ENCODE measurements around the gene CHST13.
A peak's percentile ranks its signal among the peaks of the same experiment; 100 is the strongest.

Gene CHST13

DNA sequence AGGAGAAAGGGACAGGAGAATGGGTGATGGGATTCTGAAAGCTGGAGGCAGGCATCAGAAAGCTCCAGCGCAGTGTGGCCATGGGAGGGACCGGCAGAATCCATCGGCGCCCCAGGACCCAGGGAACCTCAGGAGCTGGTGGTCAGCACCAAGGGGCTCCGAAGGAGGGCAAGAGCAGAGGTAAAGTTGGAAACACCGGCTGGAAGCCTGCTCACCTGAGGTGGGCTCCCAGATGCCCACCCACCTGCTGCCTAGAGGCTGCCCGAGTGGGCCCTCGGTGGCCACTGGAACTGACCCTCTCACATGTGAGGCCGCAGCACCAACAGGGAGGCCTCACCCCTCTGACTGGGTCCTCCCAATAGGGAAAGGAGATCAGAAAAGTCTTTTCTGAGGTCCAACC is 38.0 kb upstream of the CHST13 start:
- H3K9ac ChIP-seq = no peak overlapping the region
- H4K20me1 ChIP-seq = no peaks in the 10 kb centered on the region
- no peak overlapping the region for H3K4me3 ChIP-seq
- no peaks in the 10 kb centered on the region for H3K36me3 ChIP-seq
- TF ChIP-seq Cebpa-rat (IDR thresholded peaks at IDR 0.05) = no peak
- peak overlapping the region in 1 of 11 experiments; percentile 62; a peak in 1 of 22 replicates for H3K27ac ChIP-seq
- H3K4me2 ChIP-seq = peak overlapping the region in 8 of 11 experiments; percentile 50 to 91 (median 83); a peak in 14 of 22 replicates
- H3K27me3 ChIP-seq = no peaks in the 10 kb centered on the region
- H3K4me1 ChIP-seq = peaks cover 31 to 56% (median 53%) of the 10 kb centered on the region in 10 experiments
- no peaks in the 10 kb centered on the region for H3K9me3 ChIP-seq (replicated peaks in 1 of 11)

GRCh38 chr3:126486360-126486847 is 37.6 kb upstream of the CHST13 start:
- no peak overlapping the region for H3K4me3 ChIP-seq
- H3K9ac ChIP-seq = no peak overlapping the region
- peak overlapping the region in 3 of 11 experiments; percentile 57 to 62 (median 59); a peak in 4 of 22 replicates for H3K27ac ChIP-seq
- no peaks in the 10 kb centered on the region for H3K27me3 ChIP-seq
- TF ChIP-seq Cebpa-rat (IDR thresholded peaks at IDR 0.05) = no peak
- no peaks in the 10 kb centered on the region for H3K9me3 ChIP-seq (replicated peaks in 1 of 11)
- no peaks in the 10 kb centered on the region for H3K36me3 ChIP-seq
- no peaks in the 10 kb centered on the region for H4K20me1 ChIP-seq
- peak overlapping the region; percentile 50 to 91 (median 83); a peak in 21 of 22 replicates for H3K4me2 ChIP-seq
- H3K4me1 ChIP-seq = peaks cover 35 to 61% (median 57%) of the 10 kb centered on the region in 10 experiments

DNA sequence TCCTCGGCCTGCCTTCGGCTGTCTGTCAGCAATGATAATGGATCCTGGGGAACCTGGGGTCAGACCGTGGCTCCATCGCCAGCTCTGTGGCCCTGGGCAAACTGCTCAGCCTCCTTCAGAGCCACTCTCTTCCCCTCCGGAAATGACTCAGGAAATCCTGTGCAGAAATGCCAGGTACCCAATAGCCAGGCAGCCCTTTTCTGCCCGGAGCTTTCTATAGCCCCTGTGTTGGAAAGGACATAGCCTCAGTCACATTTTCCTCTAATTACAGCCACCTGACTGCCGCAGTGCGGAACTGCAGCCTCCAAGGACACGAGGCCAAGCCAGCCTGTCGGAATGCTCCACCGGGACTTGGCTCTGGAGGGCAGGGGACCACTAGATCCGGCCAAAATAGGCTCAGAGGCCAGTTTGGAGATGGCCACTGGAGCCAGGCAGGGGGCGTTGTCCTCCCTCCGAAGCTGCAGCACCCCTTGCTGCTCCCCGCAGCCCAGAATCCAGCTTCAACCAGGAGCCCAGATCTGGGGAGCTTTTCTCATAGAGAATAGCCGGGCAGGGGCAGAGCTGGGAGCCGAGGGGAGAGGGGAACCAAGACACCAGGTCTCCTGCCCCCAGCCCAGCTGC is 36.7 kb upstream of the CHST13 start:
- Histone ChIP-seq H3K4me2 (peak overlapping the region; percentile 50 to 91 (median 83)), H3K4me3 (no peak overlapping the region; a peak in 1 of 20 replicates), H4K20me1 (no peaks in the 10 kb centered on the region), H3K27me3 (no peaks in the 10 kb centered on the region), H3K36me3 (no peaks in the 10 kb centered on the region), H3K9ac (peak overlapping the region in 8 of 11 experiments; percentile 2 to 52 (median 28); a peak in 11 of 22 replicates), H3K9me3 (replicated peaks in 1 of 11) (no peaks in the 10 kb centered on the region), H3K4me1 (peaks cover 44 to 69% (median 66%) of the 10 kb centered on the region in 10 experiments), H3K27ac (peak overlapping the region in 5 of 11 experiments; percentile 16 to 62 (median 57); a peak in 9 of 22 replicates)
- TF ChIP-seq Cebpa-rat (IDR thresholded peaks at IDR 0.05) = no peak

DNA sequence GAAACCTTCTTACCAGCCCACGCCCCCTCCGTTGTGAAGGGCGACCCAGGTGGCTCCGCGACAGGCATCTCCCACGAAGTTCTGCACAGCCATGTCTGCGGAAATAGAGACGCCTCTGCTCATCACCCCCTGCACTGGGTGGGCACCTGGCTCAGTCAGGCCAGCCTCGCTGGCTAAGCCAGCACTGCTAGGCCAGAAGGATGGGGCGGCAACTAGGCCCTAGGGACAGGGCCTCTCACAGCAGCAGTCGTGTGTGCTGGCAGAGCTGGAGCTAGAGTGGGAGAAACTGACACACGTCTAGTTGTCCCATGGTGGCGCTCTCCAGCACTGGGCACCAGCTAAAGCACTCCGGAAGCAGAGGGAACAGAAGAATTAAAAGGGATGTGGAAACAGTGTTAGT is 35.8 kb upstream of the CHST13 start:
- Histone ChIP-seq H3K9me3 (replicated peaks in 1 of 11) (no peaks in the 10 kb centered on the region), H3K4me1 (peaks cover 47 to 79% (median 75%) of the 10 kb centered on the region in 10 experiments), H3K4me2 (peak overlapping the region; percentile 50 to 91 (median 83)), H3K4me3 (no peak overlapping the region), H3K36me3 (no peaks in the 10 kb centered on the region), H4K20me1 (no peaks in the 10 kb centered on the region; a peak in 1 of 22 replicates), H3K9ac (peak overlapping the region in 3 of 11 experiments; percentile 30 to 52 (median 34); a peak in 4 of 22 replicates), H3K27ac (peak overlapping the region in 5 of 11 experiments; percentile 1 to 62 (median 57); a peak in 8 of 22 replicates), H3K27me3 (no peaks in the 10 kb centered on the region)
- TF ChIP-seq Cebpa-rat (IDR thresholded peaks at IDR 0.05) = no peak

- peak overlapping the region; percentile 50 to 91 (median 83); a peak in 20 of 22 replicates for H3K4me2 ChIP-seq
- H3K27ac ChIP-seq = peak overlapping the region in 4 of 11 experiments; percentile 14 to 62 (median 31); a peak in 6 of 22 replicates
- no peak for TF ChIP-seq Cebpa-rat (IDR thresholded peaks at IDR 0.05)
- no peak overlapping the region for H3K4me3 ChIP-seq
- H4K20me1 ChIP-seq = peaks cover 0 to 5% (median 0%) of the 10 kb centered on the region in 11 experiments; a peak in 3 of 22 replicates
- H3K9ac ChIP-seq = peak overlapping the region in 3 of 11 experiments; percentile 30 to 52 (median 34); a peak in 3 of 22 replicates
- H3K36me3 ChIP-seq = no peaks in the 10 kb centered on the region
- no peaks in the 10 kb centered on the region for H3K27me3 ChIP-seq
- H3K9me3 ChIP-seq (replicated peaks in 1 of 11) = no peaks in the 10 kb centered on the region
- H3K4me1 ChIP-seq = peaks cover 53 to 86% (median 84%) of the 10 kb centered on the region in 10 experiments
Observed at GRCh38 chr3:126488886-126489569, 34.9 kb upstream of the CHST13 start.

DNA sequence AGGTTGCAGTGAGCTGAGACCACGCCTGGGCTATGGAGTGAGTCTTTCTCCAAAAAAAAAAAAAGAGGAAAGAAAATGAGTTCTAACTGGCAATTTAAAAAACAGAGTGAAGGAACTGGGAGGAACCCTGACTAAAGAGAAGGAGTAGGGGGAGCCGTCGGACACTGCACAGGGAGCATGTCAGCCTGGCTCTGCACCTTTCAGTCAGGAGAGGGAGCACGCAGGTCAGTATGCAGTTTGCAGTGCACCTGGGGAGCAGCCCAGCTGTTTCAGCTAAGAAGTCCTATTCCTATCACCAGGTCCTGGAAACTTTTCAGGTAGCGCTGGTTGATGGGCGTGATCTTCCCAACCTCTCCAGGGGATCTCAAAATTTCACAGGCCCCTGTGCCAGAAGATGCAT is 33.3 kb upstream of the CHST13 start:
- Histone ChIP-seq H3K4me3 (no peak overlapping the region), H3K27ac (peak overlapping the region in 1 of 11 experiments; percentile 4; a peak in 1 of 22 replicates), H3K9ac (no peak overlapping the region), H3K9me3 (replicated peaks in 1 of 11) (no peaks in the 10 kb centered on the region), H4K20me1 (peaks cover 0 to 10% (median 0%) of the 10 kb centered on the region in 11 experiments; a peak in 4 of 22 replicates), H3K4me2 (peak overlapping the region; percentile 56 to 84 (median 78)), H3K4me1 (peaks cover 58 to 100% (median 98%) of the 10 kb centered on the region in 10 experiments), H3K27me3 (no peaks in the 10 kb centered on the region), H3K36me3 (no peaks in the 10 kb centered on the region)
- no peak for TF ChIP-seq Cebpa-rat (IDR thresholded peaks at IDR 0.05)

DNA sequence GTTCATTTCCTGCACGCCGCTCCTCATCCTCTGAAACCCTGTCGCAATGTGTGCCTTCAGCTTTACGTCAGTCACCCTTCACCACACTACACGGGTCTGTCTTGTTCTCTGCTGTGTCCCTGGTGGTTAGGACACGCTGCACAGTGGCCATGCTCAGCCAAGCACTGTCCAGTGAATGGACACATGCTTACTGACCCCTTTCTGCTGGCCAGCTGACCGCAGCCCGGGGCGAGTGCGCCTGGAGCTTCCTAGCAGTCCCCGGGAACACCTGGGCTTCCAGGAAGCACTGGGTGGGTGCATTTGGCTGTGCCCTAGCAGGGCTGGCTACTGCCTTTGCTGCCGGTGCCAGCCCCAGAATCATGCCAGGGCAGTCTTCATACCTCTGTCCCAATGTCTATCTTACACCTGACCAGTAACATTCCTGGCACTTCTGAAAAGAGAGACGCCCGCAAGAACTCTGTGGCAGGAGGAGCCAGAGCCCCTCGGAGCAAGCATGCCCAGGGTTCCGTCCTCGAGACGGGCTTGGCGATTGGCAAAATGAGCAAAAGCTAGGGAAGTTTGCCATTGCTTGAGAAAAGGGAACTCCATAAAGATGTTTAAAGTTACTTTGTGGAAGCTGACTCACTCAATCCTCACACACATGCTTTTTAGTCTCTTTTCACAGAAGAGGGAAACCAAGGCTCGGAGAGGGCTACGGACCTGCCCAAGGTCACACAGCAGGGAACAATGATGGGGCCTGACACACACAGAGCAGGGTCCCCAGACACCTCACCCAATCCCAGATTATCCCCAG is 32.5 kb upstream of the CHST13 start:
- Histone ChIP-seq H3K9ac (no peak overlapping the region), H3K4me1 (peaks cover 58 to 100% (median 98%) of the 10 kb centered on the region in 10 experiments), H3K4me3 (no peak overlapping the region), H4K20me1 (peaks cover 0 to 10% (median 0%) of the 10 kb centered on the region in 11 experiments; a peak in 4 of 22 replicates), H3K9me3 (replicated peaks in 1 of 11) (no peaks in the 10 kb centered on the region), H3K27me3 (no peaks in the 10 kb centered on the region), H3K4me2 (peak overlapping the region; percentile 56 to 84 (median 78)), H3K27ac (peak overlapping the region in 4 of 11 experiments; percentile 18 to 49 (median 38); a peak in 5 of 22 replicates), H3K36me3 (no peaks in the 10 kb centered on the region)
- no peak for TF ChIP-seq Cebpa-rat (IDR thresholded peaks at IDR 0.05)

GRCh38 chr3:126493051-126493450 is 30.9 kb upstream of the CHST13 start:
- H3K4me2 ChIP-seq = peak overlapping the region in 10 of 11 experiments; percentile 41 to 84 (median 78); a peak in 20 of 22 replicates
- no peak overlapping the region for H3K4me3 ChIP-seq
- no peaks in the 10 kb centered on the region for H3K9me3 ChIP-seq (replicated peaks in 1 of 11)
- peak overlapping the region in 5 of 11 experiments; percentile 20 to 54 (median 40); a peak in 6 of 22 replicates for H3K27ac ChIP-seq
- peaks cover 56 to 100% (median 98%) of the 10 kb centered on the region in 10 experiments for H3K4me1 ChIP-seq
- H4K20me1 ChIP-seq = peaks cover 0 to 10% (median 0%) of the 10 kb centered on the region in 11 experiments; a peak in 4 of 22 replicates
- no peaks in the 10 kb centered on the region for H3K36me3 ChIP-seq
- no peaks in the 10 kb centered on the region for H3K27me3 ChIP-seq
- H3K9ac ChIP-seq = peak overlapping the region in 2 of 11 experiments; percentile 37 to 41; a peak in 1 of 22 replicates
- no peak for TF ChIP-seq Cebpa-rat (IDR thresholded peaks at IDR 0.05)
